GM18505 (cell line): ENCODE measurements around the gene SEPTIN12.
A peak's percentile ranks its signal among the peaks of the same experiment; 100 is the strongest.

ENCODE experiments used
- ATAC-seq: cut with Tn5 transposase; IDR thresholded peaks from one replicate; pipeline ENCODE4 v1.9.1; 2021; ENCODE audit not compliant: unreplicated experiment
- POLR2A ChIP-seq: IDR thresholded peaks from 4 replicates; pipeline ENCODE4 v1.6.1; 2011; ENCODE audit warnings: borderline replicate concordance; ENCODE audit not compliant: insufficient read depth, insufficient read length; ENCODE audit errors: extremely low read depth

SEPTIN12 gene

GRCh38 chr16:4814046-4814445 is 25.9 kb upstream of the SEPTIN12 start:
- no peak for TF ChIP-seq POLR2A
- no peak for ATAC-seq

DNA sequence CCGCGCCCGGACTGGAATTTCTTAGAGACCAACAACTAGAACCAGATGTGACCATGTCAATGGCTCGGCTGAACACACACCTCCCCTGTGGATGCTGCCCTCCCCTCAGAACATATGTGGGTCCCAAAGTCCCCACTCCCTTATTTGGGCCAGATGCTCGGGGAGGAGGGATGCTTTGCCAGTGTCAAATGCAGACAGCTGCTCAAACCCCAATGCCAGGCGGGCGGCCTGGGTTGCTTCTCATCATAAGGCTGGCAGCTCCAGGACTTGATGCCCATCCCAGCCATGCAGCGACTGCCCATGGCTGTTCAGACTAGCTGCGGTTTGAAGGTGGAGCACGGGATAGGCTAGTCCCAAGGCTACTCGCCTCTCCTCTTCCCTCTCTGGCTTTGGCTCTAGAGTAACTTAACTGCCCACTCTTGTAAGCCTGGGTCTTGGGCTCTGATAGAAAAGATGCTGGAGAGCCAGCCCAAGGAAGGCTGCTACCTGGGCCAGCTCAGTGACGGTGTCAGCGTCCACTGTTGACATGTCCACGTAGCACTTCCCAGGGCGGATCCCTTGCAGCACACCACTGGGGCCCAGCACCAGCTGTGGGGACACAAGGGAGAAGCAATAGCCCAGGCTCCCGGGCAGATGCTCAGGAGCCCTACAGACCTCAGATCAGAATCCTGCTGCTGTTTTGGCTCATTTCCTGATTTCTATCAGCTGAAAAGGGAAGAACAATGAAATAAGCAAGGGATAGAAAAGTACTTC is 25.3 kb upstream of the SEPTIN12 start:
- TF ChIP-seq POLR2A = no peak
- ATAC-seq = no peak

GRCh38 chr16:4811773-4812172 is 23.6 kb upstream of the SEPTIN12 start:
- no peak for TF ChIP-seq POLR2A
- no peak for ATAC-seq

DNA sequence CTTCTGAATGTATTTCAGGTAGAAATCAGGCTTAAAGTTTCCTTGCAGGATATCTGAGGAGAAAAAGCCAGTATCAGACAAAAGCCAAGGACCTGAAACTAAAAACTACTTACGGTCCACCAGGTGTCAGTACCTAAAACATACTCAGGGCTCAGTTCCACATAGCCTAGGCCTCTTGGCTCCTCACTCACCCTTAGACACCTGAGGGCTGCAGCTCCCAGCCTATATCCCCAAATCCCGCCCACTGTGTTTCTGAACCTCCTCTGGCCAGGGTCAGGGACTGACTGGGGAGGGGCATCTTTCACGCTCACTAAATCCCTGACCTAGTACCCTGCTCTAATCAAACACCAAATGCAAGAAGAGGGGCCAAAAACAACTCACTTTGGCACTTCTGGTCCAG is 23.1 kb upstream of the SEPTIN12 start:
- ATAC-seq = no peak
- no peak for TF ChIP-seq POLR2A

DNA sequence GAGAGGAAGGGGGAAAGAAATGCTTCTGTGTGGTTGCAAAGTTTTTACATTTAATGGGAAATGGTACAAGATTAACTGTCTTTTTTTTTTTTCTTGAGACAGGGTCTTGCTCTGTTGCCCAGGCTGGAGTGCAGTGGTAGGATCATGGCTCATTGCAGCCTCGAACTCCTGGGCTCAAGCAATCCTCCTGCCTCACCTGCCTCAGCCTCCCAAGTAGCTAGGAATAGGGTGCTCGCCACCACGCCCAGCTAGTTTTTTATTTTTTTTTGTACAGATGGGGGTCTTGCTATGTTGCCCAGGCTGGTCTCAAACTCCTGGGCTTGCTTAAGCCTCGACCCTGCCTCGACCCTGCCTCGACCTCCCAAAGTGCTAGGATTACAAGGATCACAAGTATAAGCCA is 18.1 kb upstream of the SEPTIN12 start:
- TF ChIP-seq POLR2A = no peak

DNA sequence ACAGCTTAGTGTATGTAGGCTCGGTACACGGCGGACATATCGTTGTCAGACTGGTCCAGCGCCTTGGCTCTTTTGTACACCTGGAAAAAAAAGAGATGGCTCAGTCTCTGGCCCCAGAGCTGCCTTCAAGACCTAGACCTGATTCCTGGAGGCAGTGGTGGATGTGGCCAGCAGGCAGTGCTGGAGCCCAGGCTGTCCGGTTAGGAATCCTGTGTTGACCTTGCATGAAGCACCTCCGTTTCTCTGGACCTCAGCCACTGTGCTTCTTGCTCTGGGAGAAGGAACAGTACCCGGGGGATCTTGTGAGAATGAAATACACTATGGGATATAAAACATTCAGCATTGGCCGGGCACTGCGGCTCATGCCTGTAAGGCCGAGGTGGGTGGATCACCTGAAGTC is 17.1 kb upstream of the SEPTIN12 start:
- no peak for ATAC-seq
- TF ChIP-seq POLR2A = no peak

More for the DNA sequence above, 18.1 kb upstream of the SEPTIN12 start:
- ATAC-seq = no peak

GRCh38 chr16:4803898-4804762 is 16.0 kb upstream of the SEPTIN12 start:
- no peak for ATAC-seq
- no peak for TF ChIP-seq POLR2A

DNA sequence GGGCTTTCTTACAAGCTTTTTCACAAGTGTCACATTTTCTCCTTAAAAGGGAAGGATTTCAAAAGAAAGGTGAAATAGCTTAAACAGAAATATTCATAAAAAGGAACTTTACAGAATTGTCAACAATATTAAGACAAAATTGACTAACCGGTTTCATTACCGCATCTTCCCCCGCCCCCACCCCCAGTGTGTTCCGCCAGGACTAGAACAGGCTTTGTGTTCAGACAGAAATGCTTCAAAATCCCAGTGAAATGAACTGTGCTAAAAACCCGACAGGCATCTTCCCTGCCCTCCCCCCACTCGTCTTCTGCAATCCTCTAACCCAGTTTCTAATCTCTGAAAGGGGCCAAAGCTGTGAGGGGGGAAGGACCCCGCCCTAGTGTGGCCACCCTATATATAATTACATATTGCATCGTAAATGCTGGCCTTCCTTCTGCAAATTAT is 15.3 kb upstream of the SEPTIN12 start:
- no peak for ATAC-seq
- TF ChIP-seq POLR2A = no peak

DNA sequence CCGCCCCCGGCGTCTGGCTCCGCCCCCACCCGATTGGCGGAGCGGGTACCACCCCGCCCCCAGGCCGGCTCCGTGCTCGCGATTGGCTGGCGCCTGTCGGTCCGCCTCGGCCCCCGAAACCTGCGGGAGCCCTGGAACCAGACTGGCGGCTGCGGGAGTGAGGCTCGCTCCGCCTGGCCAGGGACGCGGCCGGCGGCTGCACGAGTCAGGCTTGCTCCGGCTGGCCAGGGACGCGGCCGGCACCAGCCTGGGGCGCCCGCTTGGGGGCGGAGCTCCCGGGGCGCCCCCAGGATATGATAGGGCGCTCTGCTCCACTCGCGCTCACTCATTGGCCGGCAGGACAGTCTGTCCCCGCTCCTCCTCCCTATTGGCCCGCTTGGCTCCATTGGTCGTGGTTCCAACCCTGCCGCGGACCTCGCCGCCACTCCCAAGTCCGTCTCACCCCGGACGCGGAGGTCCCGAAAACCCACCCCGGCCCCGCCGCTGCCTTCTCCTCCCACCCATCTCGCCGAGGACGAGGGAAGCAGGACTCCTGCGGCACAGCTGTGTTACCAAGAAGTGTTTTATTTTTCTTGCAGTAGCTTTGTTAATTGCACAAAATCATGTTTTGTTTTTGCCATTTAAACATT is 14.6 kb upstream of the SEPTIN12 start:
- TF ChIP-seq POLR2A = peak; percentile 35
- ATAC-seq = peak; percentile 86

GRCh38 chr16:4801962-4802658 is 14.0 kb upstream of the SEPTIN12 start, which contains the start of gene ROGDI:
ROGDI (minus strand) TSS chr16:4802633; CDS start chr16:4802571, 62 bp downstream.
- peak; percentile 55 for ATAC-seq
- TF ChIP-seq POLR2A = peak; percentile 29

- no peak for ATAC-seq
These were observed 13.2 kb upstream of the SEPTIN12 start for GRCh38 chr16:4801051-4801961.

More at GRCh38 chr16:4801051-4801961, 13.2 kb upstream of the SEPTIN12 start:
- TF ChIP-seq POLR2A = no peak
